T-cell (primary cell): ENCODE results near the gene MDM1. TPM values are rescaled to one million over a fixed set of nuclear protein-coding genes. Genes with fewer than 3 reads are reported as not detected.

Source experiments
- ATAC-seq, 4 experiments: fragments of 200-7000 bp in 3 of 4; fragments of 150-1000 bp in 1 of 4; cut with Tn5 transposase; replicated peaks in 1 of 4; 1 replicate in 3 of 4; 2 replicates in 1 of 4; pipeline ENCODE4 v1.10.0; 2021; ENCODE audit warnings: moderate library complexity in 3 of 4, mild to moderate bottlenecking in 2 of 4, moderate number of reproducible peaks in 1 of 4
- CTCF ChIA-PET, 2 donors: fragments of 300-600 bp; sonication (Branson Sonifier 250); formaldehyde crosslinking; loops; one replicate each; lab custom pipeline; 2022; ENCODE audit warnings: antibody characterized with exemption in 2 of 2; lab: Charles Lee
- POLR2A ChIA-PET, 2 donors: fragments of 300-600 bp; sonication (Branson Sonifier 250); formaldehyde crosslinking; loops; one replicate each; lab custom pipeline; 2022; ENCODE audit warnings: antibody characterized with exemption in 2 of 2; lab: Charles Lee
- DNase-seq, 35 experiments: peaks; one replicate each; pipeline versions ENCODE4 v3.0.0 to v3.0.0-alpha.2; 2013 to 2023
- H3K27ac ChIP-seq: one replicate; pipeline ENCODE4 v1.5.1; 2013; ENCODE audit warnings: low read length
- H3K27me3 ChIP-seq, 2 experiments: replicated peaks in 1 of 2; 1 replicate in 1 of 2; 2 replicates in 1 of 2; pipeline versions ENCODE4 v1.6.1 to v1.7.0; 2013; ENCODE audit warnings: low read length in 1 of 2, mixed read lengths in 1 of 2; ENCODE audit not compliant: control insufficient read depth in 2 of 2, insufficient read depth in 2 of 2; ENCODE audit errors: extremely low read depth in 1 of 2
- H3K36me3 ChIP-seq, 2 donors: 1 replicate in 1 of 2; 2 replicates in 1 of 2; pipeline versions ENCODE4 v1.6.1 to v1.7.0; 2013; ENCODE audit warnings: low read length in 1 of 2; ENCODE audit not compliant: control insufficient read depth in 2 of 2, insufficient read depth in 1 of 2; ENCODE audit errors: extremely low read depth in 1 of 2
- H3K4me1 ChIP-seq, 2 experiments: 1 replicate in 1 of 2; 2 replicates in 1 of 2; pipeline versions ENCODE4 v1.6.1 to v1.7.0; 2013; ENCODE audit warnings: low read length in 2 of 2, mixed read lengths in 1 of 2; ENCODE audit not compliant: insufficient read depth in 2 of 2, control insufficient read depth in 1 of 2; ENCODE audit errors: extremely low read depth in 1 of 2
- H3K4me3 ChIP-seq, 2 donors: 1 replicate in 1 of 2; 2 replicates in 1 of 2; pipeline versions ENCODE4 v1.5.1 to v1.7.0; 2013; ENCODE audit warnings: mild to moderate bottlenecking in 2 of 2, low read length in 1 of 2, moderate library complexity in 1 of 2; ENCODE audit not compliant: control insufficient read depth in 1 of 2; ENCODE audit errors: extremely low read depth in 1 of 2
- H3K9me3 ChIP-seq: 2 replicates; pipeline ENCODE4 v1.7.0; 2013
- H3K27ac Mint-ChIP-seq, 2 donors: one replicate each; pipeline ENCODE4 v1.8.0; 2020 to 2021; ENCODE audit warnings: mild to moderate bottlenecking in 2 of 2, mixed read lengths in 2 of 2
- H3K27me3 Mint-ChIP-seq, 2 donors: one replicate each; pipeline ENCODE4 v1.8.0; 2021 to 2022; ENCODE audit warnings: mixed read lengths in 2 of 2
- H3K36me3 Mint-ChIP-seq: one replicate; pipeline ENCODE4 v1.8.0; 2021; ENCODE audit warnings: mixed read lengths
- H3K4me1 Mint-ChIP-seq, 3 donors: one replicate each; pipeline ENCODE4 v1.8.0; 2020 to 2022; ENCODE audit warnings: mixed read lengths in 3 of 3, mild to moderate bottlenecking in 1 of 3
- H3K4me3 Mint-ChIP-seq, 3 donors: one replicate each; pipeline ENCODE4 v1.8.0; 2020 to 2022; ENCODE audit warnings: mild to moderate bottlenecking in 3 of 3, mixed read lengths in 3 of 3, moderate library complexity in 3 of 3
- H3K9me3 Mint-ChIP-seq, 3 donors: one replicate each; pipeline ENCODE4 v1.8.0; 2020 to 2022; ENCODE audit warnings: mixed read lengths in 3 of 3
- WGBS: methylation state at CpG from one replicate; pipeline ENCODE4 v1.1.5; 2013; ENCODE audit warnings: missing lambda C conversion rate; ENCODE audit not compliant: insufficient coverage; 5-methylcytosine and 5-hydroxymethylcytosine counted together
- total RNA-seq, 35 experiments: library from RNA in 6 of 35; stranded (reverse) in 6 of 35; fragments of 120-200 nt in 1 of 35; gene quantifications; one replicate each; pipeline versions ENCODE4 v1.2.1 to v1.2.4 and lab custom pipeline; 2013 to 2026

Gene MDM1
- total RNA-seq, 5 donors from 2014 or later (not counting 1 experiment from before 2014, with no cell fraction given): 21.1 to 25.7 (median 23.8) TPM

DNA sequence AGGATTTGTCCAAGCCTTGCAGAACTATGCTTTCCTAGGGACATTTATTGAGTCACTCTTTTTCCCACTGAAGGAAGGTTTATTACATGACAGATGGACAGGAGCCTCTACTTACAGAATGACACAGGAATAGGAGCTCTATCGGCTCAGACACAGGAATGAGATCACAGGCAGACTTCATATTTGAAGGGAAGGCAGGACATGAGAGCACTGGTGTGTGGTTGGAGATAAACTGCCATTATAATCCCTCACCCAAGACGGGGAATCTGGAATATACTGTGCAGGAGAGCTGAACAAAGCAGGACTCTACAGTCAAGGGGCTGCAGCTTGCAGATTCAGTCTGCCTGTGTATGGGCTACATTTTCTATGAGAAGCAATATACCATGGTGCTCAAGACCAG is 51.9 kb downstream of the MDM1 start:
- no peaks in the 10 kb centered on the region for H3K9me3 ChIP-seq
- ATAC-seq: no peak
- no peak for DNase-seq
- Mint-ChIP-seq H3K4me1 (peaks cover 6 to 16% (median 8%) of the 10 kb centered on the region in 3 donors), H3K9me3 (no peaks in the 10 kb centered on the region), H3K4me3 (no peak overlapping the region), H3K27me3 (no peaks in the 10 kb centered on the region), H3K27ac (no peak overlapping the region), H3K36me3 (no peaks in the 10 kb centered on the region)
- ChIA-PET CTCF (no interaction called here), POLR2A (no interaction called here)
- no peaks in the 10 kb centered on the region for H3K36me3 ChIP-seq
- H3K4me3 ChIP-seq: no peak overlapping the region
- no peaks in the 10 kb centered on the region for H3K4me1 ChIP-seq
- no peaks in the 10 kb centered on the region for H3K27me3 ChIP-seq
- WGBS: no CpG with 5 or more reads among the region's 2 CpGs
- no peak overlapping the region for H3K27ac ChIP-seq

DNA sequence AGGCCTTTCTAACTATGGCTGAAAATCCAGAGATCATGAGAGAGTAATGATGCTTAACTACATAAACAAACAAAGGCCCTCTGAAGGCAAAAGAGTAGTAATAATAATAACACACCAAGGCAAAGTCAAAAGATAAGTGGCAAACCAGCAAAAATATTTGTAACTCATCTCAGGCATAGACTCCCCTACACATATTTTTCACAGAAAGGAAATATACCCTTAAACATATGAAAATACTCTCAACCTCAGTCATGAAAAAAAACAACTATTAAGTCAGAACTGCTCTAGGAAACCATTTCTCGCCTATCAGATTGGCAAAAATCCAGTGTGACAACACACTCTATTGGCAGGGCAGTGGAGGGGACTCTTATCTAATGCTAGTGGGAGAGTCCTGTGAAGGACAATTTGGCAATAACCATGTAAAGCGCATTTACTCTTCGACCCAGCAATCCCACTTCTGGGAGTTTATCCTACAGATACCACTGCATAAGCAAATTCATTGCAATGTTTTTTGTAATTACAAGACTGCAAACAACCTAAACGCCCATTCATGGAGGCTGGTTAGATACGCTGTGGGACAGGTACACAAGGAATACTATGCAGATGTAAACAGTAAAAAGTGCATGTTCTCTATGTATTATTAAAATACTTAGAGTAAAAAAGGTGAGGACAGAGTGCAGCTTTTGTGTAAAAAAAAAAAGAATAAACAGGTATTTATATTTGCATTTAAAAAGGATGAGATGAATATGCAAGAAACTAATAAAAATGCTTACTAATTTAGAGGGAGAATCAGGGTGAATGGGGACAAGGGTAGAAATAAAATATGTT is 52.7 kb downstream of the MDM1 start:
- no peaks in the 10 kb centered on the region for H3K27me3 ChIP-seq
- no peaks in the 10 kb centered on the region for H3K36me3 ChIP-seq
- DNase-seq (no peak), ATAC-seq (no peak)
- H3K4me3 Mint-ChIP-seq: no peak overlapping the region
- H3K9me3 Mint-ChIP-seq: no peaks in the 10 kb centered on the region
- ChIA-PET POLR2A (no interaction called here), CTCF (no interaction called here)
- no peaks in the 10 kb centered on the region for H3K9me3 ChIP-seq
- H3K36me3 Mint-ChIP-seq: no peaks in the 10 kb centered on the region
- no peaks in the 10 kb centered on the region for H3K27me3 Mint-ChIP-seq
- H3K4me1 Mint-ChIP-seq: peaks cover 6 to 16% (median 8%) of the 10 kb centered on the region in 3 donors
- H3K27ac Mint-ChIP-seq: no peak overlapping the region
- H3K4me1 ChIP-seq: no peaks in the 10 kb centered on the region
- no peak overlapping the region for H3K27ac ChIP-seq
- no CpG with 5 or more reads among the region's 5 CpGs for WGBS
- H3K4me3 ChIP-seq: no peak overlapping the region

DNA sequence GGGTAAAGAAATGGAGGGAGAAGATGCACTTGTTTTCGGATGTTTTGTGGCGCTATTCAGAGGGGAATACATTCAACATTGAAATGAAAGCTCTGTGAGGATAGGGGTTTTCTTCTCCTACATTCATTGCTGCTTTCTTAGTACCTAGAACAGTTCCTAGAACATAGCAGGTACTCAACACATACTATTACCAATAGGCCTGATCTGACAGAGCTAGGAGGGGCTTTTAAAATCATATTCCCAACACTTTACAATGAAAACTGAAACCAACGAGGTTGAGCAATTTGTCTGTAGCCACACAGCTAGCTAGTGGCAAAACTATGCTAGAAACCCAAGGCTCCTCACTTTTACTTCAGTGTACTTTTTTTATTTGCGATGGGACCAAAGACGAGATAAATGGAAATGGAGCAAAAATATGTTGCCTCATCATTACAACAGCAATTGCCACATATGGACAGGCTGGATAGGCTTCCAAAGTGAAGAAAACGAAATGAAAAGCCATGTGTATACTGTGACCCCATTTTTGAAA is 55.7 kb downstream of the MDM1 start:
- H3K4me3 Mint-ChIP-seq: no peak overlapping the region
- no peak overlapping the region for H3K4me3 ChIP-seq
- ChIA-PET POLR2A (no interaction called here), CTCF (no interaction called here)
- H3K4me1 ChIP-seq: no peaks in the 10 kb centered on the region
- H3K36me3 ChIP-seq: no peaks in the 10 kb centered on the region
- no peaks in the 10 kb centered on the region for H3K36me3 Mint-ChIP-seq
- H3K27ac ChIP-seq: no peak overlapping the region
- ATAC-seq: no peak
- 80% methylated on average over 1 of the region's 6 CpGs for WGBS
- peaks cover 6 to 16% (median 8%) of the 10 kb centered on the region in 3 donors for H3K4me1 Mint-ChIP-seq
- no peaks in the 10 kb centered on the region for H3K9me3 ChIP-seq
- H3K27me3 ChIP-seq: no peaks in the 10 kb centered on the region
- H3K27ac Mint-ChIP-seq: no peak overlapping the region
- no peaks in the 10 kb centered on the region for H3K9me3 Mint-ChIP-seq
- DNase-seq: no peak
- no peaks in the 10 kb centered on the region for H3K27me3 Mint-ChIP-seq

DNA sequence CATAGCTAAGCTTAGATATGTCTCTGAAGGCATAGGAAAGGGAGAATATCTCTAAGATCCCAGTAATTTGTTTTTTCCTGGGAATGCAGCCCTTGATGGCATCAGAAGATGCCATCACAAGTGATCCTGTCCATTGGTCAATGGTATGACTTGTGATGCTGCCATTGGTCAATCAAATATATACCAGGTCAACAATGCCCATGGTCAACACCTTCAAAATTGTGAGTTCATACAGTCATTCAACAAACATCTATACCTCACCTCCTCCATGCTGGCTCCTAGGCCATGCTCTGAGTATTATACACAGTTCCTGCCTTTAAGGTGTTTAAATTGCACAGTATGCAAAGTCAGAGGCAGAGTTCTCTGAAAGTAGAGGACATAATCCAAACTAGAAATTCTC is 59.4 kb downstream of the MDM1 start:
- ATAC-seq (no peak), DNase-seq (no peak)
- Histone ChIP-seq H3K27me3 (no peaks in the 10 kb centered on the region), H3K4me3 (no peak overlapping the region), H3K27ac (no peak overlapping the region), H3K4me1 (no peaks in the 10 kb centered on the region), H3K9me3 (no peaks in the 10 kb centered on the region), H3K36me3 (no peaks in the 10 kb centered on the region)
- H3K9me3 Mint-ChIP-seq: no peaks in the 10 kb centered on the region
- POLR2A ChIA-PET: interaction anchor here in 1 of 2 donors (0.6 kb wide), 1 partner anchor 343 kb away, joined by 3 read pairs; no protein-coding TSS in a partner anchor
- H3K36me3 Mint-ChIP-seq: no peaks in the 10 kb centered on the region
- CTCF ChIA-PET: no interaction called here
- H3K4me1 Mint-ChIP-seq: peaks cover 5 to 10% (median 7%) of the 10 kb centered on the region in 3 donors
- H3K4me3 Mint-ChIP-seq: no peak overlapping the region
- no peak overlapping the region for H3K27ac Mint-ChIP-seq
- no peaks in the 10 kb centered on the region for H3K27me3 Mint-ChIP-seq

DNA sequence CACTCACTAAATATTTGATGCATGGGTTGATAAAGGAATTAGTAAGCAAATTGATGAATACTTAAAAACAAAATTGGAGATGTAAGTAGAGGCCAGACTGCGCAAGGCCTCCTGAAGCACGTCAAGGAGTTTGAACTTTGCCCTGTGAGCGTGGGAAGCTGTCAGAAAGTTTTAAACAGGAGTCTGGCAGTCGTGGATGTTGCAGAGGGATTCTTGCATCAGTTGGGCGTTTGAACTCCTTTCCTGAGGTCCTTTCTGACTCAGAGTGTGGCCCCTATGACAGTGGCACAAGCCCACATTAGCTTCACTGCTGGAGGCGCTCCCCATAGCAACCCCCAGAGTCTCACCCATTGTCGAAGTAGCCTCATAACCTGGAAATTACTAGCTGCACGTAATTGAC is 60.8 kb downstream of the MDM1 start:
- H3K36me3 Mint-ChIP-seq: no peaks in the 10 kb centered on the region
- DNase-seq (no peak), ATAC-seq (no peak)
- no peak overlapping the region for H3K27ac ChIP-seq
- H3K9me3 Mint-ChIP-seq: no peaks in the 10 kb centered on the region
- H3K4me1 ChIP-seq: no peaks in the 10 kb centered on the region
- H3K9me3 ChIP-seq: no peaks in the 10 kb centered on the region
- 90% methylated on average over 5 of the region's 8 CpGs for WGBS
- H3K27me3 ChIP-seq: no peaks in the 10 kb centered on the region
- H3K4me3 Mint-ChIP-seq: no peak overlapping the region
- H3K4me3 ChIP-seq: no peak overlapping the region
- no peaks in the 10 kb centered on the region for H3K27me3 Mint-ChIP-seq
- POLR2A ChIA-PET: no interaction called here
- CTCF ChIA-PET: no interaction called here
- no peaks in the 10 kb centered on the region for H3K36me3 ChIP-seq
- no peak overlapping the region for H3K27ac Mint-ChIP-seq
- peaks cover 0 to 4% (median 4%) of the 10 kb centered on the region in 3 donors for H3K4me1 Mint-ChIP-seq

DNA sequence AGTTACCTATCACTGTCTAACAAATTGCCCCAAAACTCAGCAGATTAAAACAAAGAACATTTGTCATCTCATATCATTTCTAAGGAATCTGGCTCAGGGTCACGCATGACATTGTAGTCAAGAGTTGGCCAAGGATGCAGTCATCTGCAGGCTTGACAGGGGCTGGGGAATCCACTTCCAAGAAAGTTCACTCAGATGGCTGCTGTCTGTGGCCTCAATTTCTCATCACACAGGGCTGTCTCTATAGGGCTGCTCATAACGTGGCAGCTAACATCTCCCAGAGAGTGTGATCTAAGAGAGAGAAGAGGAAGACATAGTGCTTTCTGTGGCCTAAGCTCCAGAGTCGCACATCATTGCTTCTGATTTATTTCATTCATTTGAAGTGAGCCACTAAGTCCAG is 61.8 kb downstream of the MDM1 start:
- no peaks in the 10 kb centered on the region for H3K36me3 ChIP-seq
- ChIA-PET CTCF (interaction anchor here in 1 of 2 donors (1.4 kb wide), 1 partner anchor 9 kb away, joined by 3 read pairs; no protein-coding TSS in a partner anchor), POLR2A (no interaction called here)
- Mint-ChIP-seq H3K4me1 (peaks cover 0 to 4% (median 2%) of the 10 kb centered on the region in 3 donors), H3K27me3 (peaks cover 0 to 4% of the 10 kb centered on the region in 2 donors), H3K36me3 (no peaks in the 10 kb centered on the region), H3K4me3 (no peak overlapping the region), H3K9me3 (no peaks in the 10 kb centered on the region), H3K27ac (no peak overlapping the region)
- no peak overlapping the region for H3K27ac ChIP-seq
- H3K27me3 ChIP-seq: no peaks in the 10 kb centered on the region
- DNase-seq (no peak), ATAC-seq (no peak)
- no peak overlapping the region for H3K4me3 ChIP-seq
- H3K4me1 ChIP-seq: no peaks in the 10 kb centered on the region
- no peaks in the 10 kb centered on the region for H3K9me3 ChIP-seq
- WGBS: 100% methylated on average over 1 of the region's 3 CpGs
